ENCODE measurements around the gene FKBP11.
A peak's percentile ranks its signal among the peaks of the same experiment; 100 is the strongest.

Gene FKBP11

GRCh38 chr12:48925304-48926011 lies at the start of gene FKBP11:
Gene FKBP11 (minus strand): TSS chr12:48925492. CDS start chr12:48925428, 64 bp downstream.
- peak; percentile 75 for DNase-seq (ENCODE audit: low spot score)

GRCh38 chr12:48973941-48974673 lies 48.8 kb upstream of the FKBP11 start:
- DNase-seq (ENCODE audit: low spot score) = no peak

- no peak for DNase-seq (ENCODE audit: low spot score)
These were observed 48.2 kb upstream of the FKBP11 start for GRCh38 chr12:48973531-48973930.

- no peak for DNase-seq (ENCODE audit: low spot score)
These were observed 47.7 kb upstream of the FKBP11 start for GRCh38 chr12:48972952-48973483.

GRCh38 chr12:48972213-48972951 lies 47.1 kb upstream of the FKBP11 start:
- DNase-seq (ENCODE audit: low spot score) = no peak

GRCh38 chr12:48970702-48971334 lies 45.5 kb upstream of the FKBP11 start:
- no peak for DNase-seq (ENCODE audit: low spot score)

GRCh38 chr12:48969833-48970701 lies 44.8 kb upstream of the FKBP11 start:
- DNase-seq (ENCODE audit: low spot score) = no peak

GRCh38 chr12:48969160-48969771 lies 44.0 kb upstream of the FKBP11 start:
- no peak for DNase-seq (ENCODE audit: low spot score)

GRCh38 chr12:48968467-48968866 lies 43.2 kb upstream of the FKBP11 start:
- no peak for DNase-seq (ENCODE audit: low spot score)

GRCh38 chr12:48967991-48968390 lies 42.7 kb upstream of the FKBP11 start:
- DNase-seq (ENCODE audit: low spot score) = no peak

- DNase-seq (ENCODE audit: low spot score) = no peak
These were observed 41.0 kb upstream of the FKBP11 start for GRCh38 chr12:48966177-48966895.

GRCh38 chr12:48965298-48965838 lies 40.1 kb upstream of the FKBP11 start:
- DNase-seq (ENCODE audit: low spot score) = peak; percentile 49

GRCh38 chr12:48961801-48962200 lies 36.5 kb upstream of the FKBP11 start:
- DNase-seq (ENCODE audit: low spot score) = no peak

- no peak for DNase-seq (ENCODE audit: low spot score)
These were observed 36.0 kb upstream of the FKBP11 start for GRCh38 chr12:48961331-48961730.

- no peak for DNase-seq (ENCODE audit: low spot score)
These were observed 35.5 kb upstream of the FKBP11 start for GRCh38 chr12:48960834-48961233.

GRCh38 chr12:48958049-48958388 lies 32.7 kb upstream of the FKBP11 start:
- DNase-seq (ENCODE audit: low spot score) = no peak

GRCh38 chr12:48957141-48958048 lies 32.1 kb upstream of the FKBP11 start, which contains the start of gene ARF3:
Gene ARF3 (minus strand): TSS chr12:48957487. CDS start chr12:48941095, 16,392 bp downstream.
- peak; percentile 91 for DNase-seq (ENCODE audit: low spot score)

- peak; percentile 90 for DNase-seq (ENCODE audit: low spot score)
These were observed 31.2 kb upstream of the FKBP11 start for GRCh38 chr12:48956279-48957140.

Data from RKO (cell line).